Chondrocyte (in vitro differentiated cells): ENCODE measurements around the gene SLC1A3. TPM values are rescaled to one million over a fixed set of nuclear protein-coding genes. Genes with fewer than 3 reads are reported as not detected.

Experiments
- DNase-seq: peaks from one replicate; pipeline ENCODE4 v3.0.0; 2021; ENCODE audit warnings: mixed read lengths, low spot score
- H3K27ac Mint-ChIP-seq: one replicate; pipeline ENCODE4 v1.8.0; 2021; ENCODE audit warnings: mild to moderate bottlenecking, moderate library complexity, mixed read lengths; ENCODE audit not compliant: unreplicated experiment
- H3K27me3 Mint-ChIP-seq: 2 replicates; pipeline ENCODE4 v1.8.0; 2021; ENCODE audit warnings: low read depth, mixed read lengths
- H3K36me3 Mint-ChIP-seq: 2 replicates; pipeline ENCODE4 v1.8.0; 2021; ENCODE audit warnings: low read depth, mixed read lengths
- H3K4me1 Mint-ChIP-seq: 2 replicates; pipeline ENCODE4 v1.8.0; 2021; ENCODE audit warnings: low read depth, mild to moderate bottlenecking, mixed read lengths
- H3K4me3 Mint-ChIP-seq: one replicate; pipeline ENCODE4 v1.8.0; 2021; ENCODE audit warnings: mild to moderate bottlenecking, moderate library complexity, mixed read lengths; ENCODE audit not compliant: unreplicated experiment
- H3K9me3 Mint-ChIP-seq: 2 replicates; pipeline ENCODE4 v1.8.0; 2021; ENCODE audit warnings: low read depth, mixed read lengths
- total RNA-seq: library from RNA; stranded (reverse); gene quantifications from 3 replicates; pipeline ENCODE4 v1.2.1, GENCODE V29; 2021
- TF ChIP-seq, protein P1 (sequence below): fragments of 200-600 bp; sonication (generic); IDR thresholded peaks from 2 replicates; pipeline ENCODE4 v1.5.0; 2021; ENCODE audit warnings: antibody characterized with exemption, mild to moderate bottlenecking, moderate library complexity

The SLC1A3 gene
- total RNA-seq, 1 donor from 2014 or later, result 1.8 TPM

GRCh38 chr5:36662291-36662851 is 56.0 kb downstream of the SLC1A3 start:
- peak overlapping the region; percentile 53 for H3K4me3 Mint-ChIP-seq
- TF ChIP-seq, protein P1, sequence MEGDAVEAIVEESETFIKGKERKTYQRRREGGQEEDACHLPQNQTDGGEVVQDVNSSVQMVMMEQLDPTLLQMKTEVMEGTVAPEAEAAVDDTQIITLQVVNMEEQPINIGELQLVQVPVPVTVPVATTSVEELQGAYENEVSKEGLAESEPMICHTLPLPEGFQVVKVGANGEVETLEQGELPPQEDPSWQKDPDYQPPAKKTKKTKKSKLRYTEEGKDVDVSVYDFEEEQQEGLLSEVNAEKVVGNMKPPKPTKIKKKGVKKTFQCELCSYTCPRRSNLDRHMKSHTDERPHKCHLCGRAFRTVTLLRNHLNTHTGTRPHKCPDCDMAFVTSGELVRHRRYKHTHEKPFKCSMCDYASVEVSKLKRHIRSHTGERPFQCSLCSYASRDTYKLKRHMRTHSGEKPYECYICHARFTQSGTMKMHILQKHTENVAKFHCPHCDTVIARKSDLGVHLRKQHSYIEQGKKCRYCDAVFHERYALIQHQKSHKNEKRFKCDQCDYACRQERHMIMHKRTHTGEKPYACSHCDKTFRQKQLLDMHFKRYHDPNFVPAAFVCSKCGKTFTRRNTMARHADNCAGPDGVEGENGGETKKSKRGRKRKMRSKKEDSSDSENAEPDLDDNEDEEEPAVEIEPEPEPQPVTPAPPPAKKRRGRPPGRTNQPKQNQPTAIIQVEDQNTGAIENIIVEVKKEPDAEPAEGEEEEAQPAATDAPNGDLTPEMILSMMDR, result no peak
- no peaks in the 10 kb centered on the region for H3K9me3 Mint-ChIP-seq
- no peak overlapping the region for H3K27ac Mint-ChIP-seq
- peaks cover 20% of the 10 kb centered on the region for H3K4me1 Mint-ChIP-seq
- no peak for DNase-seq
- H3K36me3 Mint-ChIP-seq, result no peaks in the 10 kb centered on the region
- peaks cover 2% of the 10 kb centered on the region for H3K27me3 Mint-ChIP-seq

DNA sequence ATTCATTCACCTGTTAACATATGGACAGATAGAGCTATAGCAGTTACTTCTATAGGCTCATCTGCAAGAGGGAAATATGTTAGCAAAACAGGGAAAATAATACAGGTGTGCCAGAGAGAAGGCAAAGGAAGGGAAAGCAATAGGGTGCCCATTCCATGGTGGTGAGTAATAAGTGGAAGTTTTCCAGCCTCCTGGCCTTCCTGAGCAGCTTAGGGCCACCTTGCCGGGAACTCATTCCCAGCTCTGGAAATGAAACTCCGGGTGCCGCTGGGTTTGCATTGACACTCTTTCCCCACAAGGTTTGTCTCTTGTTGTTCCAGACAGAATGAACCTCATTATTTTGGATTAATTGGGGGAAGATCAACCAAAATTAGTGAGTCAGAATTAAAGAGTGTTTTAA is 58.4 kb downstream of the SLC1A3 start:
- TF ChIP-seq, protein P1, result no peak
- Mint-ChIP-seq H3K4me3 (no peak overlapping the region), H3K36me3 (no peaks in the 10 kb centered on the region), H3K27me3 (peaks cover 4% of the 10 kb centered on the region), H3K4me1 (peaks cover 13% of the 10 kb centered on the region), H3K27ac (no peak overlapping the region), H3K9me3 (no peaks in the 10 kb centered on the region)
- DNase-seq, result no peak

GRCh38 chr5:36665628-36666027 is 59.2 kb downstream of the SLC1A3 start:
- H3K27ac Mint-ChIP-seq, result no peak overlapping the region
- H3K9me3 Mint-ChIP-seq, result no peaks in the 10 kb centered on the region
- H3K27me3 Mint-ChIP-seq, result peaks cover 4% of the 10 kb centered on the region
- peaks cover 13% of the 10 kb centered on the region for H3K4me1 Mint-ChIP-seq
- H3K36me3 Mint-ChIP-seq, result no peaks in the 10 kb centered on the region
- no peak overlapping the region for H3K4me3 Mint-ChIP-seq
- TF ChIP-seq, protein P1, result no peak
- no peak for DNase-seq

DNA sequence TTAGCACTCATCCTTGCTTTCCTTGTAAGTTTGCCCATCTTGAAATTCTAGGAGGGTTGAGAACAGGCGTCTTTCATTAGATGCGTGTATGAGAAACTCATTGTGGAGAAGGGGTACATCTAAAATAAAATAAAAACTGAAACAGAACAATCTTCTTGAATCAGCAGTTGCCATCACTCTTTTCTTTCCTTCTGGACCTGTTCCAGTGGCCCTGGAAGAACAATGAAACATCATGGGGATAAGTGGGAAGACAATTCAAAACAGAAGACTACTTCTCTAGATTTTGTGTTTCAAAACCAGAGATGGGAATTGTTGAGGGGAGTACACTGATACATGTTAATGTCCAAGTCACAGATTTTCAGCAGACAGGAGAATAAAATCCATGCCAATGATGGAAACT is 59.9 kb downstream of the SLC1A3 start:
- TF ChIP-seq, protein P1, result no peak
- H3K36me3 Mint-ChIP-seq, result no peaks in the 10 kb centered on the region

DNA sequence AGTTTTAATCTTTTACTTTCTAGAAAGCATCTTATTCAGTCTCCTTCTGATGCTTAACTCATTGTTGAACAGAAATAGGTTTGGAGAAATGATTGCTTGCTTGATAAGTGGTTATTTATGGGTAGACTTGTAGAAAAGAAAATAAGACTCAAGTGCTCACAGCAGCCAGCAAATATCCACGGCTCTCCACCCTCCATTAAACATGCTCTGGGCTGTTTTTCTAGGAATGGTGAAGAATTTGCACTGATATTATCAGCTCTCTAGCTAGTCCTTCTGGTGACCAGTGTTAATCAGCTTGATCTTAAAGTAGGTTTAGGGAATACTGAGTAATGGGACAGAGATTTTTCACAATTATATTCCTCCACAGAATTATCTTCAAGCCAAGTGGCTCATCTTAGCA is 60.6 kb downstream of the SLC1A3 start:
- TF ChIP-seq, protein P1, result no peak
- Mint-ChIP-seq H3K9me3 (no peaks in the 10 kb centered on the region), H3K4me1 (peaks cover 13% of the 10 kb centered on the region), H3K27ac (no peak overlapping the region), H3K27me3 (peaks cover 2% of the 10 kb centered on the region), H3K4me3 (no peak overlapping the region), H3K36me3 (no peaks in the 10 kb centered on the region)
- DNase-seq, result no peak

More for the DNA sequence above, 59.9 kb downstream of the SLC1A3 start:
- peaks cover 13% of the 10 kb centered on the region for H3K4me1 Mint-ChIP-seq
- DNase-seq, result no peak
- H3K27ac Mint-ChIP-seq, result no peak overlapping the region
- H3K9me3 Mint-ChIP-seq, result no peaks in the 10 kb centered on the region
- peaks cover 4% of the 10 kb centered on the region for H3K27me3 Mint-ChIP-seq
- H3K4me3 Mint-ChIP-seq, result no peak overlapping the region
